HG03457 (cell line): Measurements from ENCODE around the gene TBC1D32.

Experiments
- ATAC-seq: cut with Tn5 transposase; IDR thresholded peaks from one replicate; pipeline ENCODE4 v1.9.1; 2021; ENCODE audit warnings: moderate number of reproducible peaks; ENCODE audit not compliant: unreplicated experiment

Gene TBC1D32

GRCh38 chr6:121033091-121033490 is 301.2 kb downstream of the TBC1D32 start:
- no peak for ATAC-seq

GRCh38 chr6:121032268-121033006 is 301.8 kb downstream of the TBC1D32 start:
- no peak for ATAC-seq
